Thyroid gland (tissue), 4 donors: ENCODE measurements around the gene NPY5R. TPM values are rescaled to one million over a fixed set of nuclear protein-coding genes. Genes with fewer than 3 reads are reported as not detected.

ENCODE experiments used
- DNase-seq, 2 donors: peaks; one replicate each; pipeline ENCODE4 v3.0.0-alpha.2; 2019
- H3K27ac ChIP-seq, 3 donors: fragments of 200-600 bp; sonication (generic); 1 replicate in 2 of 3; 2 replicates in 1 of 3; pipeline ENCODE4 v1.5.1; 2016 to 2019; ENCODE audit warnings: mild to moderate bottlenecking in 1 of 3, moderate library complexity in 1 of 3
- H3K27me3 ChIP-seq: fragments of 200-600 bp; sonication (generic); one replicate; pipeline ENCODE4 v1.5.1; 2019
- H3K36me3 ChIP-seq, 2 donors: fragments of 200-600 bp; sonication (generic); one replicate each; pipeline ENCODE4 v1.5.1; 2016 to 2019
- H3K4me1 ChIP-seq, 2 donors: fragments of 200-600 bp; sonication (generic); one replicate each; pipeline ENCODE4 v1.5.1; 2017 to 2019
- H3K4me3 ChIP-seq, 3 donors: fragments of 200-600 bp; sonication (generic); replicated peaks in 1 of 3; 1 replicate in 2 of 3; 2 replicates in 1 of 3; pipeline ENCODE4 v1.5.1; 2016; ENCODE audit warnings: mild to moderate bottlenecking in 1 of 3
- H3K9me3 ChIP-seq: fragments of 200-600 bp; sonication (generic); one replicate; pipeline ENCODE4 v1.5.1; 2017
- CTCF ChIP-seq, 6 experiments: fragments of 200-600 bp in 3 of 6; fragments of 450-650 bp in 3 of 6; sonication (generic) in 3 of 6; IDR thresholded peaks; one replicate each; pipeline ENCODE4 v1.5.1; 2016 to 2019; ENCODE audit warnings: antibody characterized with exemption in 6 of 6, mild to moderate bottlenecking in 2 of 6, inconsistent platforms in 1 of 6, moderate library complexity in 1 of 6
- POLR2A ChIP-seq, 2 donors: fragments of 450-650 bp; IDR thresholded peaks; one replicate each; pipeline ENCODE4 v1.6.1; 2017; ENCODE audit warnings: antibody characterized with exemption in 2 of 2, mild to moderate bottlenecking in 2 of 2, moderate library complexity in 1 of 2
- WGBS, 2 donors: methylation state at CpG; one replicate each; pipeline ENCODE4 v1.1.5; 2017; 5-methylcytosine and 5-hydroxymethylcytosine counted together
- intact Hi-C: fragments of 100-400 bp; cut with DNase I; formaldehyde crosslinking; loops from one replicate; pipeline ENCODE4 v1.15.1; 2023
- total RNA-seq, 4 donors: library from RNA; depleted of rRNA; stranded (reverse); fragments of >200 nt; gene quantifications; one replicate each; pipeline ENCODE4 v1.2.3, GENCODE V29; 2016

NPY5R gene
- total RNA-seq, 4 donors from 2014 or later: 0.22 to 0.67 (median 0.54) TPM; not detected in 1

GRCh38 chr4:163367651-163368050 is 24.0 kb downstream of the NPY5R start:
- WGBS, 2 donors: 62 to 78% methylated on average over 3 of the region's 3 CpGs
- no peaks in the 10 kb centered on the region for H3K9me3 ChIP-seq
- H3K36me3 ChIP-seq: no peaks in the 10 kb centered on the region
- no peaks in the 10 kb centered on the region for H3K4me1 ChIP-seq
- no peaks in the 10 kb centered on the region for H3K27me3 ChIP-seq
- H3K27ac ChIP-seq: no peak overlapping the region
- H3K4me3 ChIP-seq: no peak overlapping the region
- TF ChIP-seq POLR2A (IDR thresholded peaks at IDR 0.05) (no peak), CTCF (IDR thresholded peaks at IDR 0.05) (no peak)
- no peak for DNase-seq
- intact Hi-C loops: no loop called here

GRCh38 chr4:163372029-163372428 is 28.3 kb downstream of the NPY5R start:
- no peaks in the 10 kb centered on the region for H3K36me3 ChIP-seq
- no peaks in the 10 kb centered on the region for H3K4me1 ChIP-seq
- H3K4me3 ChIP-seq: no peak overlapping the region
- TF ChIP-seq CTCF (IDR thresholded peaks at IDR 0.05) (no peak), POLR2A (IDR thresholded peaks at IDR 0.05) (no peak)
- no peaks in the 10 kb centered on the region for H3K9me3 ChIP-seq
- no peak overlapping the region for H3K27ac ChIP-seq
- no peaks in the 10 kb centered on the region for H3K27me3 ChIP-seq
- 53 to 55% methylated on average over 5 of the region's 5 CpGs for WGBS, 2 donors
- intact Hi-C loops: no loop called here
- no peak for DNase-seq

- intact Hi-C loops: no loop called here
- Histone ChIP-seq H3K27ac (no peak overlapping the region), H3K36me3 (no peaks in the 10 kb centered on the region), H3K9me3 (no peaks in the 10 kb centered on the region), H3K4me1 (peaks cover 3 to 6% of the 10 kb centered on the region in 2 donors), H3K4me3 (no peak overlapping the region), H3K27me3 (no peaks in the 10 kb centered on the region)
- TF ChIP-seq POLR2A (IDR thresholded peaks at IDR 0.05) (no peak), CTCF (IDR thresholded peaks at IDR 0.05) (no peak)
- DNase-seq: no peak
These were observed 35.0 kb downstream of the NPY5R start for GRCh38 chr4:163378661-163379060.

GRCh38 chr4:163380703-163381102 is 37.0 kb downstream of the NPY5R start:
- no peak for DNase-seq
- 61 to 68% methylated on average over 5 of the region's 5 CpGs for WGBS, 2 donors

More at GRCh38 chr4:163380703-163381102, 37.0 kb downstream of the NPY5R start:
- H3K9me3 ChIP-seq: no peaks in the 10 kb centered on the region
- no peak overlapping the region for H3K27ac ChIP-seq
- peaks cover 3 to 6% of the 10 kb centered on the region in 2 donors for H3K4me1 ChIP-seq
- no peaks in the 10 kb centered on the region for H3K36me3 ChIP-seq
- no peak overlapping the region for H3K4me3 ChIP-seq
- H3K27me3 ChIP-seq: no peaks in the 10 kb centered on the region
- intact Hi-C loops: no loop called here
- TF ChIP-seq POLR2A (IDR thresholded peaks at IDR 0.05): no peak
- TF ChIP-seq CTCF (IDR thresholded peaks at IDR 0.05): no peak
